Measurements from ENCODE around the gene PLA1A. TPM values are rescaled to one million over a fixed set of nuclear protein-coding genes. Genes with fewer than 3 reads are reported as not detected.

Gene PLA1A
- total RNA-seq, 2 donors from 2014 or later: 0.58 to 1.3 TPM

DNA sequence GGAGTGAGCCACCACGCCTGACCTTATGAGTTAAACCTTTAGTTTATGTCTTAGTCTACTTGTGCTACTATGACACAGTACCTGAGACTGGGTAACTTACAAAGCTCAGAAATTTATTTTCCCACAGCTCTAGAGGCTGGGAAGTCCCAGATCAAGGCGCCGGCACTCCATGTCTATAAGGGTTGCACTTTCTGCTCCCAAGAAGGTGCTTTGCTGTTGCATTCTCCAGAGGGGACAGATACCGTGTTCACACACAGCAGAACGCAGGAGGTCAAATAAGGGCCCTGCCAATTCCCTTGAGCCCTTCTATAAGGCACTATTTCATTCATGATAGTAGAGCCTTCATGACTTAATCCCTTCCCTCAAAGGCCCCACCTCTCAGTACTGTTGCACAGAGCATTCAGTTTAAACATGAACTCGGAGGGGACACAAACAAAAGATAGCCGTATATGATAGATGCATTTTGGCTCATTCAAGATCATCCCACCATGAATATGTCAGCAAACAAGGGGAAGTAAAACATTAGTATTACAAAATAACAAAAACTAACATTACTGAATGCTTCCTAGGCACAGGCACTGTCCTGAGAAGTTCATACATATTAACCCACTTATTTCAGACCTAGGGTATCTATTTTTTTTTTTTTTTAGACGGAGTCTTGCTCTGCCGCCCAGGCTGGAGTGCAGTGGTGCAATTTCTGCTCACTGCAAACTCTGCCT lies 26.5 kb downstream of the PLA1A start:
- DNase-seq: no peak
- Histone ChIP-seq H3K9me3 (no peaks in the 10 kb centered on the region), H3K36me3 (no peaks in the 10 kb centered on the region), H3K27ac (no peak overlapping the region), H3K4me1 (no peaks in the 10 kb centered on the region), H3K27me3 (no peaks in the 10 kb centered on the region), H3K9ac (ENCODE audit: low read depth in 2 of 2, low read length in 2 of 2) (no peak overlapping the region), H3K4me3 (no peak overlapping the region)
- no peak for TF ChIP-seq CTCF (IDR thresholded peaks at IDR 0.05)
- intact Hi-C loops (cut with DNase I): no loop called here

- no peaks in the 10 kb centered on the region for H3K36me3 ChIP-seq
- no peaks in the 10 kb centered on the region for H3K9me3 ChIP-seq
- TF ChIP-seq CTCF (IDR thresholded peaks at IDR 0.05): no peak
- H3K27me3 ChIP-seq: no peaks in the 10 kb centered on the region
- DNase-seq: no peak
- H3K4me3 ChIP-seq: no peak overlapping the region
- no peak overlapping the region for H3K27ac ChIP-seq
- H3K4me1 ChIP-seq: no peaks in the 10 kb centered on the region
- intact Hi-C loops (cut with DNase I): no loop called here
- no peak overlapping the region for H3K9ac ChIP-seq (ENCODE audit: low read depth in 2 of 2, low read length in 2 of 2)
Observed at GRCh38 chr3:119625451-119626153, 27.9 kb downstream of the PLA1A start.

DNA sequence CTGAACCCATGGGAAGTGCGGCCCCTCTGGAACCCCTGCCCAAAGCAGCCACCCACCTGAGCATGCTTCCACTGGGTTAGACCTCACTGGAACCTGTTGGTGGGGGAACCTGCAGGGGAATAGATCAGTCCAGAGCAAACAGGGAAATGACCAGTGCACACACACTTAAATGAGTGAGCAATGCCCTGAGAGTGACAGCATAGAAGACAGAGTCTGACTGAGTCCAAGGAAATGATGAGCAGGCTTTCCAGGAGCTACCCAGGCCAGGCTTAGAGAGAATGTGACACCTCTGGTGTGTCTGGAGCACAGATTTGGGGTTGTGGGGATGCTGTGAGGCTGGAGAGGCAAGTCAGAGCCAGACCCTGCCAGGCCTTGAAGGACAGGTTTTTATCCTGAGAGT lies 28.5 kb downstream of the PLA1A start:
- no peak for TF ChIP-seq CTCF (IDR thresholded peaks at IDR 0.05)
- Histone ChIP-seq H3K9ac (ENCODE audit: low read depth in 2 of 2, low read length in 2 of 2) (no peak overlapping the region), H3K27ac (no peak overlapping the region), H3K27me3 (no peaks in the 10 kb centered on the region), H3K4me1 (no peaks in the 10 kb centered on the region), H3K9me3 (no peaks in the 10 kb centered on the region), H3K36me3 (no peaks in the 10 kb centered on the region), H3K4me3 (no peak overlapping the region)
- DNase-seq: no peak
- intact Hi-C loops (cut with DNase I): no loop called here

- Histone ChIP-seq H3K4me3 (no peak overlapping the region), H3K27ac (no peak overlapping the region), H3K36me3 (no peaks in the 10 kb centered on the region), H3K4me1 (no peaks in the 10 kb centered on the region), H3K9ac (ENCODE audit: low read depth in 2 of 2, low read length in 2 of 2) (no peak overlapping the region), H3K27me3 (no peaks in the 10 kb centered on the region), H3K9me3 (no peaks in the 10 kb centered on the region)
- intact Hi-C loops (cut with DNase I): no loop called here
- no peak for TF ChIP-seq CTCF (IDR thresholded peaks at IDR 0.05)
- no peak for DNase-seq
Observed at GRCh38 chr3:119627461-119627860, 29.8 kb downstream of the PLA1A start.

GRCh38 chr3:119628390-119628789 lies 30.7 kb downstream of the PLA1A start:
- Histone ChIP-seq H3K27ac (no peak overlapping the region), H3K36me3 (no peaks in the 10 kb centered on the region), H3K4me3 (no peak overlapping the region), H3K4me1 (no peaks in the 10 kb centered on the region), H3K9ac (ENCODE audit: low read depth in 2 of 2, low read length in 2 of 2) (no peak overlapping the region), H3K27me3 (no peaks in the 10 kb centered on the region), H3K9me3 (no peaks in the 10 kb centered on the region)
- TF ChIP-seq CTCF (IDR thresholded peaks at IDR 0.05): no peak
- no peak for DNase-seq
- intact Hi-C loops (cut with DNase I): no loop called here

Measured in colonic mucosa (tissue), 4 donors.